Stomach smooth muscle (tissue), 2 donors: ENCODE measurements around the gene DPYD.

Experiments used
- H3K27ac ChIP-seq: one replicate; pipeline ENCODE4 v1.7.0; 2013; ENCODE audit warnings: mild to moderate bottlenecking, low read length, inconsistent platforms
- H3K27me3 ChIP-seq, 2 donors: one replicate each; pipeline ENCODE4 v1.7.0; 2013; ENCODE audit warnings: low read length in 2 of 2; ENCODE audit not compliant: insufficient read depth in 2 of 2, control insufficient read depth in 1 of 2
- H3K36me3 ChIP-seq, 2 donors: one replicate each; pipeline ENCODE4 v1.7.0; 2013; ENCODE audit warnings: low read length in 2 of 2; ENCODE audit not compliant: control insufficient read depth in 2 of 2, insufficient read depth in 2 of 2
- H3K4me1 ChIP-seq: one replicate; pipeline ENCODE4 v1.7.0; 2013; ENCODE audit warnings: low read length; ENCODE audit not compliant: control insufficient read depth, insufficient read depth
- H3K4me3 ChIP-seq, 2 donors: one replicate each; pipeline ENCODE4 v1.7.0; 2013; ENCODE audit warnings: low read length in 2 of 2
- H3K9ac ChIP-seq, 2 donors: one replicate each; pipeline ENCODE4 v1.7.0; 2013; ENCODE audit warnings: low read length in 2 of 2, mild to moderate bottlenecking in 1 of 2
- H3K9me3 ChIP-seq, 2 donors: one replicate each; pipeline ENCODE4 v1.7.0; 2013; ENCODE audit warnings: low read length in 2 of 2; ENCODE audit not compliant: control insufficient read depth in 2 of 2
- donor health status: healthy.
- donor health status: Pancreatic carcinoma.

DPYD gene

DNA sequence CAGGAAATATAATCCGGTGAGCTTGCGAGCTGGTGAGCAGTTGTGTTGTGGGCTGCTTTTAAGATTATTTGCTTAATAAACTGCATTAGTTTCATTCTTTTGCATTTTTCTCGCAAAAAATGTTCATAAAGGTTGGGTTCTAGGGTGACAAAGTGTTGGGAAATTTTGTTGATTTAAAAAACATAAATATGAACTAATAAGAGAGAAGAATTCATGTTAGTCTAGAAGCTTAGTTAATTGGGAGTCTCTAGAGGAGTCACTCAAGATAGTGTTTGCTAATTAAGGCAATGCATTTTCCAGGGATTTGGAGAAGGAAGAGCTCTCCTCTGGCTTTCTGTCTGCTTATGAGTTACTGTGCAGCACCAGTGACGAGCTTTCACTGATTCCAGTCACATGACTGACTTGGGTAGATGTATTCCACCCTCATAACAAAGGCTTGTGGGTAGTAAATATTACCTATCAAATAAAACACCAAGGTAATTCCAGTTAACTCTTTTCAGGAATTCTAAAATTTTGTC is 782.3 kb downstream of the DPYD start:
- Histone ChIP-seq H3K27me3 (no peaks in the 10 kb centered on the region), H3K9me3 (no peaks in the 10 kb centered on the region), H3K9ac (no peak overlapping the region), H3K27ac (no peak overlapping the region), H3K36me3 (no peaks in the 10 kb centered on the region), H3K4me3 (no peak overlapping the region), H3K4me1 (no peaks in the 10 kb centered on the region)

DNA sequence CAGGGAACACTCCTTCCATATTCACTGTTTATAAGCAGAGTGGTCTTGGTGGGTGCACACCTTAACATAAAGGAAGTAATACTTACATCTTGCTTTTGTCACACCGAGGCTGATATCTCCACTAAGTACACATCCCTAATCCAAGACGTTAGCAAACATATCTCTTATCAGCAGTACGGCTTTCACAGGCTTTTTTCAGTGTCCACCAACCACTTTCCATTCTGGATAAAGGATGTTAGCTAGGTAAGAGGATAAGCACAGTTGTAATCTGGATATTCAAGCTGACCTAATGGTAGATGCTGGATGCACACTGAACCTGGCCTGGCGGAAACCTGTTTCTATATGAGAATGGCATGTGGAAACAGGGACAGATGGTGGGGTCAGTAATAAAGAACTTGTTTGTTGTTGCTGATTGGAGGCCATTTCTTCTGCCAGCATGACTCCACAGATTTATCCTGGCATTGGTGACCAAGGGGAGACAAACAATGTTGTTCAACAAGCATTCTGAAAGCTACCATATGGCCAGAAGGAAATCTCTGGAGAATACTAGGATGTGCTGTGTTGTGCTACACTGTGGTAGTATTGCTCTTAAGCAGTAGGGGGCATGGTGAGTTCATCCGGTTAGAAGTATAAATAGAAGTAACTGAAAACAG is 782.8 kb downstream of the DPYD start:
- Histone ChIP-seq H3K4me3 (no peak overlapping the region), H3K27me3 (no peaks in the 10 kb centered on the region), H3K36me3 (no peaks in the 10 kb centered on the region), H3K27ac (no peak overlapping the region), H3K4me1 (no peaks in the 10 kb centered on the region), H3K9me3 (no peaks in the 10 kb centered on the region), H3K9ac (no peak overlapping the region)

DNA sequence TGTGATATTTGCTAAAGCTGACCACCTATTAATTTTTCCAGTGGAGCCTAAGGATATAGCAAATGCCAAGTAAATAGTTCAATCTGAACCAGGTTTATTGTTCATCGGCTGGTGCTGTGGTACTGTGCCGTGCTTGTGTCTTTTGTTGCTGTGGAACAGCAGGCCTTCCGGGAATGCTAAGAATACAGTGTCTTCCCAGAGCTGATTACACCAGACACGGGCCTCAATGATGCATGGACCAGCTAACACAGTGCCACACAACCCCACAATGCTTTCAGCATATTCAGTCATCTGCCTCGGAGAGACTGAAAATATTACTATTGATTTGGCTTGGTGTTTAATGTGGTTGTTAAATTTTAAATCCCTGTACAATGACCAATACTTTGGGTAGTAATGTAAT is 783.8 kb downstream of the DPYD start:
- H3K27me3 ChIP-seq = no peaks in the 10 kb centered on the region

DNA sequence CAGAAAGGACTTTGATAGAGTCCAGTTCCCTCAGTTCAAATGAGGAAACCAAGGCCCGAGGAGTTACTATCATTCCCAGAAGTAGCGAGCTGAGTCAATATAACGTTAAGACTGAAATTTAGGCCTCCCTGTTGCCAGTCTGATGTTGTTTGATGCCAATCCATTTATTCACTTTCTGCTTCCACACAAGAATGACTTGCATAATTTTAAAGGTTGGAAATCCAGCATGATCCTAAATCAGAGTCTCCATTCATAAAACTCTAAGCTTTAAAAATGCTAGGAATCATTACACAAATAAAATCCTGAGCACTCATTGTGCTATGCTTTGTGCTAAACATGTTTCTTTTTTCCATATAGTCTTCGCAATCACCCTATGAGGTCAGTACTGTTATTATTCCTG is 784.9 kb downstream of the DPYD start:
- Histone ChIP-seq H3K27ac (no peak overlapping the region), H3K4me3 (no peak overlapping the region), H3K9ac (no peak overlapping the region), H3K27me3 (no peaks in the 10 kb centered on the region), H3K36me3 (no peaks in the 10 kb centered on the region), H3K9me3 (no peaks in the 10 kb centered on the region), H3K4me1 (no peaks in the 10 kb centered on the region)

More for the DNA sequence above, 783.8 kb downstream of the DPYD start:
- no peaks in the 10 kb centered on the region for H3K36me3 ChIP-seq
- no peak overlapping the region for H3K4me3 ChIP-seq
- no peaks in the 10 kb centered on the region for H3K4me1 ChIP-seq
- no peaks in the 10 kb centered on the region for H3K9me3 ChIP-seq
- H3K27ac ChIP-seq = no peak overlapping the region
- no peak overlapping the region for H3K9ac ChIP-seq

DNA sequence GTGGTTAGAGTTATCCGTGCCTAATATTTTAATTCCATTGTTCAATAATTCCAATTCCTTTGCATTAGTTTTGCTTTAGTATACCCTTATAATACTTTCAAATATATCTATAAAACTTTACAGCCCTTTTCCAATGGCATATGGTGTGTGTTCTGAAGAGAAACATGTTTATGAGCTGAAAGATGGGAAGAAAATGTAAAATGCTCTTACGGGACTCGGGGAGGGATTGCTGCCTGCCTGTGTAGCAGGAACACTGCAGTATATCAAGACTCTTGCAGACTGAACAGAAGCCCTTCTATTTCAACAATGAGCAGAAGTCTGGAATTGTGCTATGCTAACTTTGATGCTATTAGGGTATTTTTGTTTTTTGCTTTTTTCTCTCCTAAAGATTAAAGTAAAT is 792.4 kb downstream of the DPYD start:
- Histone ChIP-seq H3K4me3 (no peak overlapping the region), H3K9me3 (no peaks in the 10 kb centered on the region), H3K27ac (no peak overlapping the region), H3K36me3 (no peaks in the 10 kb centered on the region), H3K9ac (no peak overlapping the region), H3K4me1 (no peaks in the 10 kb centered on the region), H3K27me3 (no peaks in the 10 kb centered on the region)

DNA sequence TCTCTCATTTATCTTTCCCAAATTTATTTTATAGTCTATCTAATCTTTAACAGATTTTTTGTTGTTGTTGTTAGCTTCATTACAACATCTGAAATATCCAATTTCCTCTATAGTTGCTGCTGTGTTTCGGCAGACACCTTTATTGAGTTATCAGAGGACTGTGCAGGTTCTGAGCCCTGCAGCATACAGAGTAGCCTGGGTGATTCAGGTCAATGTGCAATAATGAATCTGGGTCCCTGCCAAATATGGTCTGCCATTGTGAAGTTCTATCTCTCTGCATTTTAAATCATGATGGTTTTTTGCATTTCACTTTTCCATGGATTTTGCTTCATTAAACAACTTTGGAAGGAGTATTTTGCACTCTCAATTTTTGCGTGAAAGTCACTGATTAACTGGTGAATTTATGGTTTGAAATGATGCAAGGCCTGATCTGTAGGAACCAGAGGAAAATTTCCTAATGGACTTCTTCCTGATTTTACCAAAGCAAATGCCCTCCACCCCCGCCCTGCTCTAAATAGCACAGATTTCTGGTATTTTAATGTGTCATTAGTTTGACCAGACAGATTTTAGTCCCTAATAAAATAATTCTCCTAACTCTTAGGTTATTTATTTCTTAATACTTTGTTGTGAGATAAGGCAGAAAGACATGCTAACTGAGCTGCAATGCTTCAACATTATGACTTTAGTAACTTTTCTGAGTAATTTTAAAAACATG is 797.0 kb downstream of the DPYD start:
- no peak overlapping the region for H3K4me3 ChIP-seq

DNA sequence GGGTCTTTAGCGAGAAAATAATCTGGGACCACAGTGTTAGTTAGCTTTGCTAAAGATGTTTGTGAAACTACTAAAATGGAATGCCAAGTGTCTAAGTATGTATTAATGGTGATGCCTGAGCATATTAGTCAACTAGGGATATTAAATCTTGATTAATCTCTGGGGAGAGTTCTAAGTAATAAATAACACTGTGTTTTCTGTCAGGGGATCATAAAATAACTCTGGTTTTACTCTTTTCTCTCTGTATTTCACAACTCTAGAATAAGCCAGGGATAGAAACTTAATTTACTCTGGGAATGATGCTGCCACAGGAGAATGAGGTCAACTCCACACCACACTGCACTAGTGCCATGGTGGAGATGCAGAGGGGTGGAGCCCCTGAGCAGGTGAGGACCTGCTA is 800.0 kb downstream of the DPYD start:
- H3K9me3 ChIP-seq = no peaks in the 10 kb centered on the region
- no peak overlapping the region for H3K27ac ChIP-seq
- no peaks in the 10 kb centered on the region for H3K4me1 ChIP-seq
- no peak overlapping the region for H3K4me3 ChIP-seq
- H3K27me3 ChIP-seq = no peaks in the 10 kb centered on the region
- H3K9ac ChIP-seq = no peak overlapping the region
- H3K36me3 ChIP-seq = no peaks in the 10 kb centered on the region

More for the DNA sequence above, 797.0 kb downstream of the DPYD start:
- Histone ChIP-seq H3K9me3 (no peaks in the 10 kb centered on the region), H3K36me3 (no peaks in the 10 kb centered on the region), H3K27ac (no peak overlapping the region), H3K4me1 (no peaks in the 10 kb centered on the region), H3K9ac (no peak overlapping the region), H3K27me3 (no peaks in the 10 kb centered on the region)

DNA sequence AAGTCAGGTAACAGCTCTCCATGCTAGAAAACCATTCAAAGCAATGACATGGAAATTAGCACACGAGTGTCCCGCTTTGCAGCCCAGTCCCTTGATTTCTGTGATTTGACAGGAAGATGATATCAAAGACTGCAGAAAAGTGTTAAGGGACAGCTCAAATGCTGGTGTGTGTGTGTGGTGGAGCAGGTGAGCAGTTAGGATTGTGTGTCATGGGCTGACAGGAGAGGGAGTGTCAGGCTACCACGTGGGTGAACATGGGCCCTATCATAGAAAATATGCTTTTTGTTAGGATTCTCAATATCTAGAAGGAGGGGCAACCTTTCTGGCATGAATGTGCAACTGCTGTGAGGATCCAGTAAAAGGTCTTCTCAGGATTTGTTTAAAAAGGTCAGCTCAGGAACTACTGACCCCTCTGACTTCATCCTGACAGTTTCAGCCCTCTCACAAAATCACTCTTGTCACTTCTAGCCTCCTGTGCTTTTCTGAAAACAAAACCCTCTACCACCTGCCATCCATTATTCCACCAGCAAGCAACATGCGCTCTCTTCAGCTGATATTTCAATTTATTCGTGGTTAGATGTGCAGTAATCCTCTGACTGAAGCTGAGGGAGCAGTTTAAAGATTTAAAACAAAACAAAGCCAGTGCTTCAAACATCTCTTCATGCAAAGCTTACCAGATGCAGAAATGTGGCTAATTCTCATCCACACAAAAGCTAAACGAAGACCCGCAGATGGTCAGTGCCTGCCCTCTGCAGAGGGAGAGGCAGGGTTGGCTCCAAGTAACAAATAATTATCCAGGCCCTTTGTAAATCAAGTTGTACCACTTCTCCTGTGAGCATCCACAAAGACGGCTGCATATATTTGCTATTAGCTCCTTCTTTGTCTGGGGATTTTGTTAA is 801.3 kb downstream of the DPYD start:
- H3K9ac ChIP-seq = no peak overlapping the region
- H3K27ac ChIP-seq = no peak overlapping the region
- H3K4me3 ChIP-seq = no peak overlapping the region
- no peaks in the 10 kb centered on the region for H3K9me3 ChIP-seq
- H3K4me1 ChIP-seq = no peaks in the 10 kb centered on the region
- H3K27me3 ChIP-seq = no peaks in the 10 kb centered on the region
- H3K36me3 ChIP-seq = no peaks in the 10 kb centered on the region

DNA sequence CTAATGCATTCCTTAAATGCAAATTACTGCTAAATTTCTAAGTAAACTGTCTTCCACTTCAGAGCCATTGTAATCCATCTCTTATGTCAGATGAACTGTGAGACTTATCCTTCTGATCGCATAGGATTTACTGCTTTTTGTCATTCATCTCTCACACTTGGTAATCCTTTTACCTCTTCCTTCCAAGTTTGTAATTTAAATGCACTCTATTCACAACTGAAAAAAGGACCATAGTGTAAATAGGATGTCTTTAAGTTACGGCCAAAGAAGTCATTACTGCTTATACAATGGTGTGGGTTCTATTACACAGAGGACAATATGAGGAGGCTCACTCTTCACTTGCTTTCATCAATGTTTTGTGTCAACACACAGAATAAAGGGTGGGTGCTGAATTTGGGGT is 806.0 kb downstream of the DPYD start:
- no peaks in the 10 kb centered on the region for H3K27me3 ChIP-seq
- H3K4me1 ChIP-seq = no peaks in the 10 kb centered on the region
- H3K9ac ChIP-seq = no peak overlapping the region
- no peaks in the 10 kb centered on the region for H3K36me3 ChIP-seq
- no peaks in the 10 kb centered on the region for H3K9me3 ChIP-seq
- no peak overlapping the region for H3K4me3 ChIP-seq
- H3K27ac ChIP-seq = no peak overlapping the region

DNA sequence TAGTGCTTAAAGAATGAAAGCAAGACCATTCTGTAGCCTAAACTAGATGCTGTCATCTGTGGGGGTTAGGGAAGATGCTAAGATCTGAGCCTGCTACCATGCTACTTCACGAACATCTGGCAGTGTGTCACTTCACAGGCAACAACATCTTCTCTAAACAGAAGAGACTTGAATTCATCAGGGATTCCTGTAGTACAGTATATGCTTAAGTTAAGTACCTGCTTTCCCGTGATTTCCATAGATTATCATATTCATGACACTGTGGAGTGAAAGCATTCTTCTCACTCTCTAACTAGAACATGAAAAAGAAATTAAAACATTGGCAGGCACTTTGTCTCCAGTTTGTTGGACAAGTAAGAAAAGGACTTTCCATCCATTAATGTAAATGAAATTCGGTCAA is 808.4 kb downstream of the DPYD start:
- Histone ChIP-seq H3K9ac (no peak overlapping the region), H3K27ac (no peak overlapping the region), H3K4me1 (no peaks in the 10 kb centered on the region), H3K36me3 (no peaks in the 10 kb centered on the region), H3K9me3 (no peaks in the 10 kb centered on the region), H3K4me3 (no peak overlapping the region), H3K27me3 (no peaks in the 10 kb centered on the region)
